H9 (cell line): ENCODE measurements around the gene TSACC. TPM values are rescaled to one million over a fixed set of nuclear protein-coding genes. Genes with fewer than 3 reads are reported as not detected.

Experiments
- DNase-seq: peaks from one replicate; pipeline ENCODE4 v3.0.0-alpha.2; 2017
- H2AFZ ChIP-seq: one replicate; pipeline ENCODE4 v1.6.1; 2013; ENCODE audit warnings: mild to moderate bottlenecking, low read length, control low read depth, moderate library complexity
- H2AK5ac ChIP-seq: 2 replicates; pipeline ENCODE4 v1.6.1; 2013; ENCODE audit warnings: low read length, control low read depth, mixed read lengths; ENCODE audit not compliant: insufficient read length
- H2BK120ac ChIP-seq: one replicate; pipeline ENCODE4 v1.6.1; 2013; ENCODE audit warnings: low read depth, mild to moderate bottlenecking, low read length, control low read depth, inconsistent platforms; ENCODE audit not compliant: poor library complexity, severe bottlenecking
- H2BK12ac ChIP-seq: 2 replicates; pipeline ENCODE4 v1.6.1; 2013; ENCODE audit warnings: low read length, control low read depth, mixed read lengths, low read depth; ENCODE audit not compliant: insufficient read length
- H2BK15ac ChIP-seq: 2 replicates; pipeline ENCODE4 v1.6.1; 2013; ENCODE audit warnings: low read depth, low read length, control low read depth
- H2BK20ac ChIP-seq: one replicate; pipeline ENCODE4 v1.6.1; 2013; ENCODE audit warnings: low read depth, mild to moderate bottlenecking, low read length, control low read depth, inconsistent platforms; ENCODE audit not compliant: poor library complexity, severe bottlenecking
- H2BK5ac ChIP-seq: 2 replicates; pipeline ENCODE4 v1.6.1; 2013; ENCODE audit warnings: low read length, control low read depth, mixed read lengths; ENCODE audit not compliant: insufficient read length
- H3K14ac ChIP-seq: 2 replicates; pipeline ENCODE4 v1.6.1; 2013; ENCODE audit warnings: low read length, control low read depth; ENCODE audit not compliant: insufficient read depth
- H3K18ac ChIP-seq: 2 replicates; pipeline ENCODE4 v1.6.1; 2013; ENCODE audit warnings: low read depth, mild to moderate bottlenecking, mixed read lengths, low read length, control low read depth; ENCODE audit not compliant: insufficient read length
- H3K23ac ChIP-seq: 2 replicates; pipeline ENCODE4 v1.6.1; 2013; ENCODE audit warnings: low read length, control low read depth, mixed read lengths, low read depth; ENCODE audit not compliant: insufficient read length
- H3K23me2 ChIP-seq: 2 replicates; pipeline ENCODE4 v1.6.1; 2013; ENCODE audit warnings: low read depth, mild to moderate bottlenecking, mixed read lengths, low read length, control low read depth; ENCODE audit not compliant: insufficient read length, poor library complexity, severe bottlenecking
- H3K27ac ChIP-seq: 2 replicates; pipeline ENCODE4 v1.5.1; 2013; ENCODE audit warnings: low read length, control low read depth, mixed read lengths, low read depth; ENCODE audit not compliant: insufficient read length
- H3K27me3 ChIP-seq: 2 replicates; pipeline ENCODE4 v1.6.1; 2013; ENCODE audit warnings: low read length, control low read depth, inconsistent platforms; ENCODE audit not compliant: insufficient read depth
- H3K4ac ChIP-seq: 2 replicates; pipeline ENCODE4 v1.6.1; 2013; ENCODE audit warnings: low read depth, mild to moderate bottlenecking, control low read depth, inconsistent platforms, low read length, moderate library complexity
- H3K4me1 ChIP-seq: 2 replicates; pipeline ENCODE4 v1.6.1; 2013; ENCODE audit warnings: low read length, control low read depth, inconsistent platforms; ENCODE audit not compliant: insufficient read depth
- H3K4me2 ChIP-seq: 2 replicates; pipeline ENCODE4 v1.6.1; 2013; ENCODE audit warnings: low read length, control low read depth, mixed read lengths; ENCODE audit not compliant: insufficient read length, insufficient read depth
- H3K56ac ChIP-seq: 2 replicates; pipeline ENCODE4 v1.6.1; 2013; ENCODE audit warnings: low read depth, mild to moderate bottlenecking, mixed read lengths, low read length, control low read depth; ENCODE audit not compliant: insufficient read length
- H3K79me1 ChIP-seq: 2 replicates; pipeline ENCODE4 v1.6.1; 2013; ENCODE audit warnings: low read depth, mild to moderate bottlenecking, moderate library complexity, low read length, control low read depth, inconsistent platforms; ENCODE audit not compliant: insufficient read depth, poor library complexity, severe bottlenecking
- H3K79me2 ChIP-seq: 2 replicates; pipeline ENCODE4 v1.6.1; 2013; ENCODE audit warnings: low read length, control low read depth, inconsistent platforms; ENCODE audit not compliant: insufficient read depth
- H3K9ac ChIP-seq: 2 replicates; pipeline ENCODE4 v1.6.1; 2013; ENCODE audit warnings: low read length, control low read depth, mixed read lengths; ENCODE audit not compliant: insufficient read length; ENCODE audit errors: extremely low read depth
- H3K9me3 ChIP-seq: one replicate; pipeline ENCODE4 v1.6.1; 2013; ENCODE audit warnings: low read depth, low read length, inconsistent platforms; ENCODE audit not compliant: control insufficient read depth
- H3T11ph ChIP-seq: one replicate; pipeline ENCODE4 v1.6.1; 2013; ENCODE audit warnings: mild to moderate bottlenecking, low read length, control low read depth, inconsistent platforms
- H4K20me1 ChIP-seq: one replicate; pipeline ENCODE4 v1.6.1; 2013; ENCODE audit not compliant: control insufficient read depth, insufficient read length, insufficient read depth
- H4K5ac ChIP-seq: 2 replicates; pipeline ENCODE4 v1.6.1; 2013; ENCODE audit warnings: low read depth, mild to moderate bottlenecking, mixed read lengths, low read length, control low read depth; ENCODE audit not compliant: insufficient read length
- H4K8ac ChIP-seq: replicated peaks from 2 replicates; pipeline ENCODE4 v1.6.1; 2013; ENCODE audit warnings: low read length, control low read depth, mixed read lengths, low read depth; ENCODE audit not compliant: insufficient read length
- H4K91ac ChIP-seq: 2 replicates; pipeline ENCODE4 v1.6.1; 2013; ENCODE audit warnings: low read depth, mild to moderate bottlenecking, moderate library complexity, mixed read lengths, low read length, control low read depth; ENCODE audit not compliant: insufficient read length
- H3K27ac Mint-ChIP-seq, 3 experiments: 2 replicates in 2 of 3; 3 replicates in 1 of 3; pipeline ENCODE4 v1.8.0; 2020 to 2021; ENCODE audit warnings: mixed read lengths in 3 of 3, mild to moderate bottlenecking in 1 of 3, moderate library complexity in 1 of 3
- H3K27me3 Mint-ChIP-seq: 2 replicates; pipeline ENCODE4 v1.8.0; 2021; ENCODE audit warnings: low read depth, mild to moderate bottlenecking, moderate library complexity, mixed read lengths
- H3K36me3 Mint-ChIP-seq, 3 experiments: 2 replicates in 2 of 3; 3 replicates in 1 of 3; pipeline ENCODE4 v1.8.0; 2020 to 2021; ENCODE audit warnings: low read depth in 3 of 3, mixed read lengths in 3 of 3; ENCODE audit not compliant: insufficient read depth in 1 of 3
- H3K4me1 Mint-ChIP-seq, 2 experiments: 2 replicates each; pipeline ENCODE4 v1.8.0; 2020; ENCODE audit warnings: mixed read lengths in 2 of 2
- H3K4me3 Mint-ChIP-seq, 2 experiments: 2 replicates in 1 of 2; 3 replicates in 1 of 2; pipeline ENCODE4 v1.8.0; 2020 to 2021; ENCODE audit warnings: mild to moderate bottlenecking in 2 of 2, mixed read lengths in 2 of 2, moderate library complexity in 1 of 2
- H3K9me3 Mint-ChIP-seq, 2 experiments: 2 replicates in 1 of 2; 3 replicates in 1 of 2; pipeline ENCODE4 v1.8.0; 2020; ENCODE audit warnings: mild to moderate bottlenecking in 2 of 2, mixed read lengths in 2 of 2, moderate library complexity in 1 of 2
- CTCF ChIP-seq: fragments of 200-600 bp; sonication (generic); conservative IDR thresholded peaks from 3 replicates; pipeline ENCODE4 v1.8.0; 2021; ENCODE audit warnings: antibody characterized with exemption, mild to moderate bottlenecking
- WGBS: extraction: QIAGEN DNeasy Blood & Tissue Kit; methylation state at CpG from one replicate; pipeline ENCODE4 v1.1.7; 2013; ENCODE audit warnings: missing lambda C conversion rate, low lambda C conversion rate, mixed read lengths; ENCODE audit not compliant: insufficient read length; ENCODE audit errors: extremely low coverage; 5-methylcytosine and 5-hydroxymethylcytosine counted together
- total RNA-seq: library from RNA; stranded (reverse); gene quantifications from 2 replicates; pipeline ENCODE4 v1.2.1, GENCODE V29; 2021

The TSACC gene
- total RNA-seq, 1 experiment from 2014 or later = 2.3 TPM

GRCh38 chr1:156359973-156360372 lies 21.6 kb downstream of the TSACC start:
- H3K4me2 ChIP-seq = no peak overlapping the region
- no peaks in the 10 kb centered on the region for H4K20me1 ChIP-seq
- H3K9me3 Mint-ChIP-seq = peaks cover 0 to 3% of the 10 kb centered on the region in 2 experiments; a peak in 2 of 5 replicates
- WGBS = no CpG with 5 or more reads among the region's 6 CpGs
- no peak overlapping the region for H3K18ac ChIP-seq
- peak; percentile 65 for TF ChIP-seq CTCF
- H2BK15ac ChIP-seq = no peak overlapping the region
- H3T11ph ChIP-seq = no peak overlapping the region
- H2BK5ac ChIP-seq = no peak overlapping the region
- peaks cover 29% of the 10 kb centered on the region for H3K27me3 Mint-ChIP-seq
- no peaks in the 10 kb centered on the region for H3K79me2 ChIP-seq
- no peak overlapping the region; a peak in 1 of 5 replicates for H3K4me3 Mint-ChIP-seq
- H4K91ac ChIP-seq = no peak overlapping the region
- no peak overlapping the region for H3K23ac ChIP-seq
- no peak overlapping the region for H3K56ac ChIP-seq
- H2BK120ac ChIP-seq = no peak overlapping the region
- H3K4me1 Mint-ChIP-seq = peaks cover 15 to 19% of the 10 kb centered on the region in 2 experiments
- H3K27ac ChIP-seq = no peak overlapping the region
- H3K36me3 Mint-ChIP-seq = no peaks in the 10 kb centered on the region
- H3K79me1 ChIP-seq = no peaks in the 10 kb centered on the region
- H3K4me1 ChIP-seq = no peaks in the 10 kb centered on the region
- H3K14ac ChIP-seq = no peak overlapping the region
- H3K27me3 ChIP-seq = no peaks in the 10 kb centered on the region
- H3K23me2 ChIP-seq = no peaks in the 10 kb centered on the region
- H2BK12ac ChIP-seq = no peak overlapping the region
- H3K4ac ChIP-seq = no peak overlapping the region
- H2BK20ac ChIP-seq = no peak overlapping the region
- no peak overlapping the region for H2AK5ac ChIP-seq
- no peak overlapping the region for H4K5ac ChIP-seq
- H3K9ac ChIP-seq = no peak overlapping the region
- no peak overlapping the region for H4K8ac ChIP-seq
- H2AFZ ChIP-seq = no peak overlapping the region
- no peaks in the 10 kb centered on the region for H3K9me3 ChIP-seq
- H3K27ac Mint-ChIP-seq = 0 out of 7 replicates have a peak overlapping the region, but pooled peaks of 1 of the 3 experiments have one; percentile 25
- peak; percentile 73 for DNase-seq
